Body of pancreas (tissue), 4 donors: Measurements from ENCODE around the gene CRYBB2. TPM values are rescaled to one million over a fixed set of nuclear protein-coding genes. Genes with fewer than 3 reads are reported as not detected.
"Not testable (repeated sequence)": the region's sequence is repeated elsewhere in the genome, so short reads cannot be mapped to it uniquely, and the experiment has no call there.

ENCODE experiments used
- ATAC-seq: fragments of 150-250 bp; one replicate; pipeline ENCODE4 v1.9.1; 2016
- DNase-seq, 4 donors: peaks; one replicate each; pipeline ENCODE4 v3.0.0-alpha.2; 2019
- H3K27ac ChIP-seq, 4 donors: fragments of 200-600 bp; sonication (generic); 1 replicate in 3 of 4; 2 replicates in 1 of 4; pipeline versions ENCODE4 v1.5.1 to v1.6.1; 2016 to 2019; ENCODE audit warnings: mild to moderate bottlenecking in 1 of 4, mixed read lengths in 1 of 4, moderate library complexity in 1 of 4
- H3K27me3 ChIP-seq, 2 donors: fragments of 200-600 bp; sonication (generic); one replicate each; pipeline ENCODE4 v1.6.0; 2016; ENCODE audit warnings: mild to moderate bottlenecking in 1 of 2
- H3K36me3 ChIP-seq, 2 donors: fragments of 200-600 bp; sonication (generic); replicated peaks in 1 of 2; 2 replicates each; pipeline ENCODE4 v1.5.1; 2016; ENCODE audit warnings: low read depth in 2 of 2; ENCODE audit not compliant: insufficient read depth in 1 of 2
- H3K4me1 ChIP-seq: fragments of 200-600 bp; sonication (generic); one replicate; pipeline ENCODE4 v1.6.0; 2016
- H3K4me3 ChIP-seq, 2 donors: fragments of 200-600 bp; sonication (generic); 1 replicate in 1 of 2; 2 replicates in 1 of 2; pipeline ENCODE4 v1.5.1; 2016 to 2019
- H3K9me3 ChIP-seq, 3 donors: fragments of 200-600 bp; sonication (generic); 1 replicate in 2 of 3; 2 replicates in 1 of 3; pipeline ENCODE4 v1.5.1; 2016
- POLR2A ChIP-seq, 3 donors: fragments of 450-650 bp; IDR thresholded peaks; one replicate each; pipeline ENCODE4 v1.6.1; 2016; ENCODE audit warnings: antibody characterized with exemption in 3 of 3, mild to moderate bottlenecking in 2 of 3
- WGBS, 2 donors: methylation state at CpG; one replicate each; pipeline ENCODE4 v1.1.5; 2017; 5-methylcytosine and 5-hydroxymethylcytosine counted together
- intact Hi-C: fragments of 100-400 bp; cut with DNase I; formaldehyde crosslinking; loops from one replicate; pipeline ENCODE4 v1.15.1; 2023
- total RNA-seq, 2 donors: library from RNA; depleted of rRNA; stranded (reverse); fragments of >200 nt; gene quantifications; one replicate each; pipeline ENCODE4 v1.1.0, GENCODE V29; 2016
- TF ChIP-seq, protein P1 (sequence below), 7 experiments: fragments of 450-650 bp in 4 of 7; fragments of 200-600 bp in 3 of 7; sonication (generic) in 3 of 7; IDR thresholded peaks; one replicate each; pipeline ENCODE4 v1.5.1; 2016 to 2019; ENCODE audit warnings: antibody characterized with exemption in 7 of 7

Gene CRYBB2
- total RNA-seq, 2 donors from 2014 or later: not detected

DNA sequence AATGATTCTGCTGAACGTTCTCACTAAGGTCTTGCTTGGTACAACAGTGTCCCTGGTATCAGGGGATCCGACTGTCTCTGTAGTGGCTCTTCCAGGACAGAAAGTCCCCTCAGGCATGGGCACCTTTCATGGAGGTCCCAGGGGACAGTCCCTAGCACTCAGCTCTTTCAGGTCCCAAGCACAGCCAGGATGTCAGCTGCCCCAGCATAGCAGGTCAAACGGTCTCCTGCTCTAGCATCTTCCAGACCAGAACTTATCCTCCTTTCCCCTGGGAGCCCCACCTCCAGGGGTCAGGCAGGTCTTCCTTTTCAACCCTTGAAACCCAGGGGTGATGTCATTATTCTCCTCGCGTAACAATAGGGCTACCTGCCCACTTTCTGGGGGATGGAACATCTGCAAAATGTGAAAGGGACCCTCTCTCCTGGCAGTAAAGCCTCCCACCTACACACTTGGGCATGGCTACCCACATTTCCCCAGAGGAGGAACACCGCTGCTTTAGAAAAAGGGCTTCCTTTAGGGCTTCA lies 44.5 kb upstream of the CRYBB2 start:
- Histone ChIP-seq H3K4me1 (no peaks in the 10 kb centered on the region), H3K9me3 (no peaks in the 10 kb centered on the region), H3K36me3 (peaks cover 0 to 21% of the 10 kb centered on the region in 2 donors), H3K4me3 (no peak overlapping the region), H3K27me3 (no peaks in the 10 kb centered on the region), H3K27ac (no peak overlapping the region)
- intact Hi-C loops: no loop called here
- WGBS, 2 donors: 81 to 83% methylated on average over 6 of the region's 6 CpGs
- no peak for ATAC-seq
- no peak for DNase-seq
- TF ChIP-seq POLR2A (IDR thresholded peaks at IDR 0.05): no peak
- TF ChIP-seq, protein P1, sequence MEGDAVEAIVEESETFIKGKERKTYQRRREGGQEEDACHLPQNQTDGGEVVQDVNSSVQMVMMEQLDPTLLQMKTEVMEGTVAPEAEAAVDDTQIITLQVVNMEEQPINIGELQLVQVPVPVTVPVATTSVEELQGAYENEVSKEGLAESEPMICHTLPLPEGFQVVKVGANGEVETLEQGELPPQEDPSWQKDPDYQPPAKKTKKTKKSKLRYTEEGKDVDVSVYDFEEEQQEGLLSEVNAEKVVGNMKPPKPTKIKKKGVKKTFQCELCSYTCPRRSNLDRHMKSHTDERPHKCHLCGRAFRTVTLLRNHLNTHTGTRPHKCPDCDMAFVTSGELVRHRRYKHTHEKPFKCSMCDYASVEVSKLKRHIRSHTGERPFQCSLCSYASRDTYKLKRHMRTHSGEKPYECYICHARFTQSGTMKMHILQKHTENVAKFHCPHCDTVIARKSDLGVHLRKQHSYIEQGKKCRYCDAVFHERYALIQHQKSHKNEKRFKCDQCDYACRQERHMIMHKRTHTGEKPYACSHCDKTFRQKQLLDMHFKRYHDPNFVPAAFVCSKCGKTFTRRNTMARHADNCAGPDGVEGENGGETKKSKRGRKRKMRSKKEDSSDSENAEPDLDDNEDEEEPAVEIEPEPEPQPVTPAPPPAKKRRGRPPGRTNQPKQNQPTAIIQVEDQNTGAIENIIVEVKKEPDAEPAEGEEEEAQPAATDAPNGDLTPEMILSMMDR (IDR thresholded peaks at IDR 0.05): no peak

DNA sequence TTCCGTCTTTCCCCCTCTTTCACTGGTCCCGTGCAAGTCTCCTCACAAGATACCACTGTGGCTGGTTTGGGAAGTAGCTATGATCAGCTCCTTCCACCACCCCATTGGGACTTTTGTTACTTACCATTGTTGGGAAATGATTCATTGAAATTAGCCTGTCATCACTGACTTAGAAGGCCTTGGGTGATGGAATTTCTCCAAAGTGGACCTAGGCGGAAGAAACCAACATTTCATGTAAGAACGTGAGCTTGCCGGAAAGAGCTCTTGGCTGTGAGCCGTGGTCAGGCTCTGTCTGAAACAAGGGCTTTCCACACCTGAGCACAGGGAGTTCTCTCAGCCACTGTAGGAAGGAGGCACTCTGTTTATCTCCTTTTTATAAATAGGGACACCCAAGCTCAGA lies 43.3 kb upstream of the CRYBB2 start:
- WGBS, 2 donors: 90 to 94% methylated on average over 6 of the region's 6 CpGs
- TF ChIP-seq, protein P1 (IDR thresholded peaks at IDR 0.05): no peak
- no peaks in the 10 kb centered on the region for H3K9me3 ChIP-seq
- H3K27ac ChIP-seq: no peak overlapping the region
- peaks cover 0 to 21% of the 10 kb centered on the region in 2 donors for H3K36me3 ChIP-seq
- no peaks in the 10 kb centered on the region for H3K27me3 ChIP-seq
- no peaks in the 10 kb centered on the region for H3K4me1 ChIP-seq
- no peak overlapping the region for H3K4me3 ChIP-seq
- DNase-seq (no peak), ATAC-seq (no peak)
- intact Hi-C loops: no loop called here

DNA sequence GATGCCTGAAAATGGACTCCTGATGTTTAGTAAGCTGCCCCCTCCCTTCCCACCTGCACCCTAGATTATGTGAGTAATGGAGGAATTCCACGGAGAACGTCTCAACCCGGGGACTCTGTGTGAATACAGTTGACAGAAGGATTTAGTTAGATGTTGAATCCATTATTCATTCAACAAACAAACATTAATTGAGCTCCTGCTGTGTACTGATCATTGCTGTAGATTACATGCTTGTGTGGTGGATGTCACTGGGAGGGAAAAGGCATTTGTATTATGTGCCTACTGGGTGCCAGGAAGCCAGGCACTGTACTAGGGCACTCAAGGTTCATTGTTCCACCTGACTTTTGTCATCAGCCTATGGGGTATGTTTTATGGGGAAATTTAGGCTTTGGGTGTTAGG lies 42.6 kb upstream of the CRYBB2 start:
- ATAC-seq: no peak
- Histone ChIP-seq H3K36me3 (peaks cover 0 to 24% of the 10 kb centered on the region in 2 donors), H3K27me3 (no peaks in the 10 kb centered on the region), H3K27ac (no peak overlapping the region), H3K4me3 (no peak overlapping the region), H3K9me3 (no peaks in the 10 kb centered on the region), H3K4me1 (no peaks in the 10 kb centered on the region)
- DNase-seq: no peak
- 82 to 88% methylated on average over 3 of the region's 3 CpGs for WGBS, 2 donors
- TF ChIP-seq POLR2A (IDR thresholded peaks at IDR 0.05): no peak
- TF ChIP-seq, protein P1 (IDR thresholded peaks at IDR 0.05): no peak
- intact Hi-C loops: no loop called here

DNA sequence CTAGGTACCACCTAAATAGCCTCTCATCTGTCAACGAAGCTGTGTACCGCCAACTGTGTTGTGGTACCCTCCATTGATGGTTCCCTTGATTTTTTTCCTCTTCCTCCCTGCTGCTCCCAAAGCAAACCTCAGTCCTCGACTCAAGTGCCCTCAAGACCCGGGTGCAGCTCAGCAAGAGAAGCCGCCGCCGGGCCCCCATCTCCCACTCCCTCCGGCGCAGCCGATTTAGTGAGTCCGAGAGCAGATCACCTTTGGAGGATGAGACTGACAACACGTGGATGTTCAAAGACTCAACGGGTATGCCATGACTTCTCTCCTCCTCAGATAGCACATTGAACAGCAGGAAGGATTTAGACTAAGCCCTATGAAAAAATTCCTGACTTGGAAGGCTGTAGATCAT lies 42.2 kb upstream of the CRYBB2 start:
- DNase-seq (no peak), ATAC-seq (no peak)
- Histone ChIP-seq H3K4me3 (no peak overlapping the region), H3K4me1 (no peaks in the 10 kb centered on the region), H3K36me3 (peaks cover 0 to 24% of the 10 kb centered on the region in 2 donors), H3K27ac (no peak overlapping the region), H3K9me3 (no peaks in the 10 kb centered on the region), H3K27me3 (no peaks in the 10 kb centered on the region)
- intact Hi-C loops: no loop called here
- 87 to 93% methylated on average over 13 of the region's 13 CpGs for WGBS, 2 donors
- TF ChIP-seq, protein P1 (IDR thresholded peaks at IDR 0.05): no peak
- TF ChIP-seq POLR2A (IDR thresholded peaks at IDR 0.05): no peak

DNA sequence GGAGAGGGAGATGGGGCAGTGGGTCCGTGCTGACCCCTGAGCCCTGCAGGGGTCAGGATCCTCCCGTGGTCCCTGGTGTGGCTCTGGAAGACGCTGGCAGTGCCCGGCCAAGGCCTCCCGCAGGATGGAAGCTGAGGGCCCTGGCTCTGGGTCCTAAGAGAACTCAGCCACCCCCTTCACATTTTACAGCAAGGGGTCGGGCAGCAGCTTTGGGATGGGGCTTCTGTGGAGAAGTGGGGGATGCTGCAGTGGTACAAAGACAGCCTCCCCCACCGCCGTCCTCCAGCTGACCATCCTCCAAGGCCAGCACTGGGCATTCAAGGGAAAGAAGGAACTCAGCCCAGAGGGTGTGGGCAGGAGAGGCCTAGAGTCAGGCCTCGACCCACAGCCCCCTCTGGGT lies 41.5 kb upstream of the CRYBB2 start:
- TF ChIP-seq POLR2A (IDR thresholded peaks at IDR 0.05): no peak
- TF ChIP-seq, protein P1 (IDR thresholded peaks at IDR 0.05): no peak
- intact Hi-C loops: no loop called here
- WGBS, 2 donors: 86 to 89% methylated on average over 4 to 9 of the region's 9 CpGs
- H3K36me3 ChIP-seq: peaks cover 0 to 24% of the 10 kb centered on the region in 2 donors
- no peaks in the 10 kb centered on the region for H3K4me1 ChIP-seq
- no peak overlapping the region for H3K27ac ChIP-seq
- H3K9me3 ChIP-seq: no peaks in the 10 kb centered on the region
- H3K4me3 ChIP-seq: no peak overlapping the region
- ATAC-seq: no peak
- no peaks in the 10 kb centered on the region for H3K27me3 ChIP-seq
- DNase-seq: no peak

DNA sequence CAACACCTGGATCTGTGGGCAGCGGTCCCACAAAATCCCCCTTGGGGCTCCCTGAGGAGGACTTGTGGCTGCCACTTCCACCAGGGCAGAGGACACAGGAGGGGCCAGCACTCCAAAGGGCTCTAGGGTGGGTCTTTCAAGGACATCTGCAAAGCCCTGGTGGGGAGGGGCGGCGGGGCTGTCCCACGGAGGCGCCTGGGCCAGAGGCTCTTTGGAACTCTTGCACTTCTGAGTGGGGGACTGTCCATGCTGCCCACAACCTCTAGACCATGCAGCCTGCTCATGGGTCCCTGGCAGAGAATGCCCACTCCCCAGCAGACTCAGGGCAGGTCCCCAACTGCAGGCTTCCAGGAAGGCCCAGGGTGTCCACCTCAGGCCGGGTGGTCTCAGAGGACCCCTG lies 41.1 kb upstream of the CRYBB2 start:
- 86% methylated on average over 6 of the region's 6 CpGs; no CpG with 5 or more reads in 1 of the 2 donors for WGBS, 2 donors
- H3K4me1 ChIP-seq, H3K27ac ChIP-seq, H3K9me3 ChIP-seq, DNase-seq, intact Hi-C loops, H3K27me3 ChIP-seq, ATAC-seq, H3K4me3 ChIP-seq: not testable (repeated sequence)
- H3K36me3 ChIP-seq: peaks cover 0 to 24% of the 10 kb centered on the region in 2 donors

DNA sequence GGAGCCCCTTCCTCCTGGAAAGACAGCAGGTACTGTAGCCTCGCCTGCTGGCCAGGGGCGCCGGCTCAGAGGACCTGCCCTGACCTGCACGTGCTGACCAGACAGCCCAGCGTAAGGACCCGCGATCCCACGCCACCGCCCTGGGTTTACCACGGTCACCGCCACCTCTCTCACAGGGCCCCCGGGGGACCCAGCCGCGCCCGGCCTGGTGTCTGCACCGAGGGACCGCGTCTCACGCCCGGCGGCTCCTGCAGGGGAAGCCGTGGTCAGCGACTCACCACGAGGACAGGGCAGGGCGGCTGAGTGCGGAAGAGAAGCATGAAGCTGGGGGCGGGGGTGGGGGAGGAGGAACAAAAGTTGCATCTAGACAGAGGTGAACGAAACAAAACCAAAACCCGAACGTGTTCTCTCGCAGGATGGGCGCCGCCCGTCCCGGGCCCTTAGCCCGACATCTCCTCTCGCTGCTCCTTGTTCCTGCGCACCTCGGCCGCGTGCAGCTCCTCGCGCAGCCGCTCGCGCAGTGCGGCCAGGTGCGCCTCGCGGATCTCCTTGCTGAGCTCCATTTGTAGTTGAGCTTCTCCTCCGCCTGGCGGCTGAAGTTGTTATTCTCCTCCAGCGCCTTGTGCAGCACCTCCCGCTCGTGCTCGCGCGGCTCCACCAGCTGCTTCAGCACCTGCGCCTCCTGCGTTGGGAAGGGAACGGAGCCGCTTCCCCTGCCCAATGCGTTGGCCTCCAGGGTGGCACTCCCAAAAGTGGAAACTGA lies 40.4 kb upstream of the CRYBB2 start:
- peaks cover 0 to 23% of the 10 kb centered on the region in 2 donors for H3K36me3 ChIP-seq
- intact Hi-C loops: not testable (repeated sequence)

More for the DNA sequence above, 40.4 kb upstream of the CRYBB2 start:
- H3K4me1 ChIP-seq, H3K27ac ChIP-seq, H3K27me3 ChIP-seq, ATAC-seq, DNase-seq, H3K9me3 ChIP-seq, H3K4me3 ChIP-seq: not testable (repeated sequence)
- 92 to 95% methylated on average over 33 to 37 of the region's 63 CpGs for WGBS, 2 donors
